ENCODE results near the gene IHH. TPM values are rescaled to one million over a fixed set of nuclear protein-coding genes. Genes with fewer than 3 reads are reported as not detected.

IHH gene
- total RNA-seq, 1 experiment from 2014 or later = 0.15 TPM

- no peaks in the 10 kb centered on the region for H3K9me3 ChIP-seq (ENCODE audit: low read depth, low read length, poor library complexity, severe bottlenecking)
- H3K36me3 ChIP-seq (ENCODE audit: insufficient read depth, low read length, poor library complexity, severe bottlenecking) = no peaks in the 10 kb centered on the region
- ChIA-PET CTCF (interaction anchor here (1.6 kb wide), 1 partner anchor 10 kb away, joined by 8 read pairs; no protein-coding TSS in a partner anchor), POLR2A (ENCODE audit: low non-redundant PET) (no interaction called here)
- TF ChIP-seq EZH2 (IDR thresholded peaks at IDR 0.05; ENCODE audit: borderline replicate concordance, low read depth, low read length, poor library complexity, severe bottlenecking) (no peak), CTCF (conservative IDR thresholded peaks at IDR 0.05; ENCODE audit: low read depth, low read length) (no peak)
- no peak for DNase-seq (ENCODE audit: low spot score)
- no peak overlapping the region for H3K27ac ChIP-seq (ENCODE audit: low read depth, low read length, poor library complexity, severe bottlenecking)
- H3K27me3 ChIP-seq (replicated peaks; ENCODE audit: insufficient read depth, low read depth, low read length, poor library complexity) = no peaks in the 10 kb centered on the region
- BruUV-seq (replicated peaks) = no TSS peak
- H3K4me3 ChIP-seq (ENCODE audit: low read depth, low read length, poor library complexity, severe bottlenecking) = no peak overlapping the region
- H3K4me1 ChIP-seq (ENCODE audit: insufficient read depth, low read length, poor library complexity, severe bottlenecking) = no peaks in the 10 kb centered on the region
- intact Hi-C loops (cut with micrococcal nuclease; ENCODE audit: unreplicated experiment) = no loop called here
These were observed 41.3 kb downstream of the IHH start for GRCh38 chr2:219019436-219019835.

GRCh38 chr2:219018726-219019125 is 42.0 kb downstream of the IHH start:
- H3K36me3 ChIP-seq (ENCODE audit: insufficient read depth, low read length, poor library complexity, severe bottlenecking) = no peaks in the 10 kb centered on the region
- POLR2A ChIA-PET (ENCODE audit: low non-redundant PET) = no interaction called here
- no peak overlapping the region for H3K27ac ChIP-seq (ENCODE audit: low read depth, low read length, poor library complexity, severe bottlenecking)
- H3K4me1 ChIP-seq (ENCODE audit: insufficient read depth, low read length, poor library complexity, severe bottlenecking) = no peaks in the 10 kb centered on the region
- TF ChIP-seq EZH2 (IDR thresholded peaks at IDR 0.05; ENCODE audit: borderline replicate concordance, low read depth, low read length, poor library complexity, severe bottlenecking) (no peak), CTCF (conservative IDR thresholded peaks at IDR 0.05; ENCODE audit: low read depth, low read length) (no peak)
- H3K9me3 ChIP-seq (ENCODE audit: low read depth, low read length, poor library complexity, severe bottlenecking) = no peaks in the 10 kb centered on the region
- CTCF ChIA-PET = no interaction called here
- BruUV-seq (replicated peaks) = no TSS peak
- intact Hi-C loops (cut with micrococcal nuclease; ENCODE audit: unreplicated experiment) = no loop called here
- DNase-seq (ENCODE audit: low spot score) = no peak
- no peak overlapping the region for H3K4me3 ChIP-seq (ENCODE audit: low read depth, low read length, poor library complexity, severe bottlenecking)
- H3K27me3 ChIP-seq (replicated peaks; ENCODE audit: insufficient read depth, low read depth, low read length, poor library complexity) = no peaks in the 10 kb centered on the region

GRCh38 chr2:219018286-219018685 is 42.4 kb downstream of the IHH start:
- TF ChIP-seq EZH2 (IDR thresholded peaks at IDR 0.05; ENCODE audit: borderline replicate concordance, low read depth, low read length, poor library complexity, severe bottlenecking) (no peak), CTCF (conservative IDR thresholded peaks at IDR 0.05; ENCODE audit: low read depth, low read length) (no peak)
- Histone ChIP-seq H3K27me3 (replicated peaks; ENCODE audit: insufficient read depth, low read depth, low read length, poor library complexity) (no peaks in the 10 kb centered on the region), H3K27ac (ENCODE audit: low read depth, low read length, poor library complexity, severe bottlenecking) (no peak overlapping the region), H3K36me3 (ENCODE audit: insufficient read depth, low read length, poor library complexity, severe bottlenecking) (no peaks in the 10 kb centered on the region), H3K9me3 (ENCODE audit: low read depth, low read length, poor library complexity, severe bottlenecking) (no peaks in the 10 kb centered on the region), H3K4me1 (ENCODE audit: insufficient read depth, low read length, poor library complexity, severe bottlenecking) (no peaks in the 10 kb centered on the region), H3K4me3 (ENCODE audit: low read depth, low read length, poor library complexity, severe bottlenecking) (no peak overlapping the region)
- POLR2A ChIA-PET (ENCODE audit: low non-redundant PET) = no interaction called here
- no peak for DNase-seq (ENCODE audit: low spot score)
- intact Hi-C loops (cut with micrococcal nuclease; ENCODE audit: unreplicated experiment) = no loop called here
- CTCF ChIA-PET = no interaction called here
- BruUV-seq (replicated peaks) = no TSS peak

Measured in A673 (cell line).